ENCODE results near the gene CAMK2N2.
A peak's percentile ranks its signal among the peaks of the same experiment; 100 is the strongest.

The CAMK2N2 gene

GRCh38 chr3:184291044-184291737 lies 29.8 kb upstream of the CAMK2N2 start:
- CTCF ChIA-PET = interaction anchor here (1.0 to 1.6 kb wide), 3 partner anchors 41 to 394 kb away, joined by 3 to 4 read pairs (median 3); no protein-coding TSS in a partner anchor
- DNase-seq (ENCODE audit: extremely low spot score) = no peak
- no peak for TF ChIP-seq CTCF (IDR thresholded peaks at IDR 0.05; ENCODE audit: control extremely low read depth, extremely low read depth, low read depth, missing control alignments)
- POLR2A ChIA-PET = no interaction called here

GRCh38 chr3:184290331-184290730 lies 29.0 kb upstream of the CAMK2N2 start:
- no peak for DNase-seq (ENCODE audit: extremely low spot score)
- POLR2A ChIA-PET = no interaction called here
- CTCF ChIA-PET = interaction anchor here (1.0 to 2.0 kb wide), 5 partner anchors 41 to 393 kb away, joined by 3 to 10 read pairs (median 4); no protein-coding TSS in a partner anchor
- TF ChIP-seq CTCF (IDR thresholded peaks at IDR 0.05; ENCODE audit: control extremely low read depth, extremely low read depth, low read depth, missing control alignments) = no peak

GRCh38 chr3:184289426-184289938 lies 28.1 kb upstream of the CAMK2N2 start:
- POLR2A ChIA-PET = no interaction called here
- TF ChIP-seq CTCF (IDR thresholded peaks at IDR 0.05; ENCODE audit: control extremely low read depth, extremely low read depth, low read depth, missing control alignments) = peak; percentile 27
- CTCF ChIA-PET = interaction anchor here (0.7 to 2.0 kb wide), 14 partner anchors 9 to 393 kb away, joined by 3 to 16 read pairs (median 4); no protein-coding TSS in a partner anchor
- peak; percentile 75 for DNase-seq (ENCODE audit: extremely low spot score)

- peak; percentile 50 for DNase-seq (ENCODE audit: extremely low spot score)
- TF ChIP-seq CTCF (IDR thresholded peaks at IDR 0.05; ENCODE audit: control extremely low read depth, extremely low read depth, low read depth, missing control alignments) = peak; percentile 18
- ChIA-PET POLR2A (no interaction called here), CTCF (interaction anchor here (3.4 kb wide), 1 partner anchor 58 kb away, joined by 20 read pairs; no protein-coding TSS in a partner anchor)
Observed at GRCh38 chr3:184284696-184285095, 23.3 kb upstream of the CAMK2N2 start.

GRCh38 chr3:184283681-184284080 lies 22.3 kb upstream of the CAMK2N2 start:
- TF ChIP-seq CTCF (IDR thresholded peaks at IDR 0.05; ENCODE audit: control extremely low read depth, extremely low read depth, low read depth, missing control alignments) = no peak
- ChIA-PET POLR2A (no interaction called here), CTCF (interaction anchor here (1.2 kb wide), 1 partner anchor 55 kb away, joined by 4 read pairs; no protein-coding TSS in a partner anchor)
- peak; percentile 4 for DNase-seq (ENCODE audit: extremely low spot score)

GRCh38 chr3:184282941-184283340 lies 21.6 kb upstream of the CAMK2N2 start:
- POLR2A ChIA-PET = no interaction called here

More at GRCh38 chr3:184282941-184283340, 21.6 kb upstream of the CAMK2N2 start:
- no peak for TF ChIP-seq CTCF (IDR thresholded peaks at IDR 0.05; ENCODE audit: control extremely low read depth, extremely low read depth, low read depth, missing control alignments)
- DNase-seq (ENCODE audit: extremely low spot score) = no peak
- CTCF ChIA-PET = interaction anchor here (1.2 kb wide), 1 partner anchor 55 kb away, joined by 4 read pairs; no protein-coding TSS in a partner anchor

Data from GM10248 (cell line).